ENCODE measurements around the gene NR2F1-AS1.

Gene NR2F1-AS1

DNA sequence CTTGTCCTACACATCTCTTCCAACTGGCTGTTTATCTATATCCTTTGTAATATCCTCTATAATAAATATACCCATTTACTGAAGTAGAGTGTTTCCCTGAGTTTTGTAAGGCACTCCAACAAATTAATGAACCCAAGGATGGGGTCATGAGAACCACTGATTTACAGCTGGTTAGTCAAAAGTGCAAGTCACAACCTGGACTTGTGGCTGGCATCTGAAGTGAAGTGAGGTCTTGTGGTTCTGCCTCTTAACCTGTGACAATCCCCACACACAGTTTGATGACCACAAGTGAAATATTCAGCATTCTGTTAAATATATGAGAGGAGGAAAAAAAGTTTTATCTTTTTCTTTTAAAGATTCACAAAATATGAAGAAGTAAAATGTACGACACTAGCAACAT is 126.1 kb downstream of the NR2F1-AS1 start:
- Histone ChIP-seq H3K27me3 (ENCODE audit: control insufficient read depth, insufficient read depth, low read length) (no peaks in the 10 kb centered on the region), H3K9me3 (ENCODE audit: control insufficient read depth, insufficient read depth, low read length) (no peaks in the 10 kb centered on the region), H3K36me3 (ENCODE audit: control insufficient read depth, insufficient read depth, low read length) (no peaks in the 10 kb centered on the region), H3K4me1 (ENCODE audit: control insufficient read depth, insufficient read depth, low read length) (peaks cover 3% of the 10 kb centered on the region), H3K9ac (ENCODE audit: low read depth, low read length) (no peak overlapping the region), H3K4me3 (ENCODE audit: low read depth, low read length) (no peak overlapping the region)

DNA sequence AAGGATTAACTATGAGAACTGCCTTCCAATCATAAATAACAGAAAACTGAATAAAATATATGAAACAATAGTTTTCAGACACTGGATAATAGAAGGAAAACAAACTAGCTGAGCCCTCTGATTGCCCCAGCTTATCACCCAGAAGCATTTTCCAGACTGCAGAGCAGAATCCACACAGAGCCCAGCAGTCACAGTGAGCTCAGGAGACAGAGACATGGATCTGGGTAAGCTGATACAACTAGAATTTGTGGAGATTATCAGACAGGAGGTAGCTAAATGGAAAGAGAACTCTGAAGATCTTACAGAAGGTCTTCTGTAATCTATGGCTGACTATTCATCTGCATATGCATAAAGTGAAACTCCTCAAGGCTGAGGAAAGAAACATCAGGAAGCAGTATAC is 128.8 kb downstream of the NR2F1-AS1 start:
- peaks cover 3% of the 10 kb centered on the region for H3K4me1 ChIP-seq (ENCODE audit: control insufficient read depth, insufficient read depth, low read length)
- H3K9me3 ChIP-seq (ENCODE audit: control insufficient read depth, insufficient read depth, low read length) = no peaks in the 10 kb centered on the region
- no peaks in the 10 kb centered on the region for H3K36me3 ChIP-seq (ENCODE audit: control insufficient read depth, insufficient read depth, low read length)
- no peaks in the 10 kb centered on the region for H3K27me3 ChIP-seq (ENCODE audit: control insufficient read depth, insufficient read depth, low read length)
- no peak overlapping the region for H3K4me3 ChIP-seq (ENCODE audit: low read depth, low read length)
- no peak overlapping the region for H3K9ac ChIP-seq (ENCODE audit: low read depth, low read length)

DNA sequence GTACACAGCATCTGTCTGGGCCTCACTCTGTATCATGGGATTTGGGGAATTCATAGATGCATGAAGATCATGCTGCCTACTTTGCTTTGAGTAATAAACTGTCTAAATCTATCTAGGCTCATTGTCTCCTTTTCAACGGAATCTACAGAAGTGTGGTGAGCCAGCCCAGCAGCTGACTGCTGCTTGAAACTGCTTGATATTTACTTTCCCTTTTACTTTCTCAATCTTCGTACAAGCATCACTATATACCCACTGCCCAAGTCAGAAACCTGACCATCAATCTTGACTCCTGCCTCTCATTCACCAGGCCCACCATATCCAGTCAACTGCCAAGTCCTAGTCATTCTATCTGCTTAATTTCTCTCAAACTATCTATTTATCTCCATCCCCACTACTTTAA is 142.9 kb downstream of the NR2F1-AS1 start:
- no peaks in the 10 kb centered on the region for H3K4me1 ChIP-seq (ENCODE audit: control insufficient read depth, insufficient read depth, low read length)
- peaks cover 4% of the 10 kb centered on the region for H3K9me3 ChIP-seq (ENCODE audit: control insufficient read depth, insufficient read depth, low read length)
- no peaks in the 10 kb centered on the region for H3K36me3 ChIP-seq (ENCODE audit: control insufficient read depth, insufficient read depth, low read length)
- H3K9ac ChIP-seq (ENCODE audit: low read depth, low read length) = no peak overlapping the region
- no peaks in the 10 kb centered on the region for H3K27me3 ChIP-seq (ENCODE audit: control insufficient read depth, insufficient read depth, low read length)
- H3K4me3 ChIP-seq (ENCODE audit: low read depth, low read length) = no peak overlapping the region

DNA sequence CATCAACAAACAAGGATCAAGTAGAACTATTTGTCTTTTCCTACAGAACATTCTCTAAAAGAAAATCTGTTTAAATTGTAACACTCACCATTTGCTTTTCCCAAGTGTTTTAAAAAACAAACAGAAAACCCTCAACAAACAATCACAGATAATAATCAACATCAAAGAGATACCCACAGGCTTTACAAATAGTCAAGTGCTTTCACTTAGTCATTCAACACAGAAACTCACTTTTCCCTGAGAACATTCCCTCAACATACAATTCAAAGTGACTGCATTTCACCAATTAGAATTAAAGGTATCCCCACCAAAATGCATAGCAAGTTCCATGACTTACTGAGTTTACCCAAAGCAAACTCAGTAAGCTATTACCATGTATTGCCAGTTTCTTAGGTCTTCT is 144.9 kb downstream of the NR2F1-AS1 start:
- H3K9me3 ChIP-seq (ENCODE audit: control insufficient read depth, insufficient read depth, low read length) = peaks cover 2% of the 10 kb centered on the region
- no peaks in the 10 kb centered on the region for H3K27me3 ChIP-seq (ENCODE audit: control insufficient read depth, insufficient read depth, low read length)
- no peak overlapping the region for H3K9ac ChIP-seq (ENCODE audit: low read depth, low read length)
- no peaks in the 10 kb centered on the region for H3K36me3 ChIP-seq (ENCODE audit: control insufficient read depth, insufficient read depth, low read length)
- no peaks in the 10 kb centered on the region for H3K4me1 ChIP-seq (ENCODE audit: control insufficient read depth, insufficient read depth, low read length)
- H3K4me3 ChIP-seq (ENCODE audit: low read depth, low read length) = no peak overlapping the region

DNA sequence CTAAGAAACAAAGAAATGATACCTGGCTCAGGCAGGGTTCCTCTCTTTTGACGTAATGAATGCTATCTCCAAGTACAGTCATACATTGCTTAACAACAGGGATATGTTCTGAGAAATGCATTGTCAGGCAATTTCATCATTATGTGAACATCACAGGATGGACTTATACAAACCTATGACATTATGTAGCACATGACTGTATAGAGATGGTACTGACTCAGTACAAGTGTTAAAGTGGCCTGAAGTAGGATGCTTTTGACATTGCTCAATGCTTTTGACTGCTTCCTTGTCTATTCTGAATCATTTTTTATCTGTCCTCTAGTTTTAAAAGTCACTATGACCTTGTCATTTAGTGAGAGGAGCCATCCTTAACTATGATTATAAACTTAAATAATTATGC is 147.6 kb downstream of the NR2F1-AS1 start:
- Histone ChIP-seq H3K4me1 (ENCODE audit: control insufficient read depth, insufficient read depth, low read length) (no peaks in the 10 kb centered on the region), H3K4me3 (ENCODE audit: low read depth, low read length) (no peak overlapping the region), H3K27me3 (ENCODE audit: control insufficient read depth, insufficient read depth, low read length) (no peaks in the 10 kb centered on the region), H3K9me3 (ENCODE audit: control insufficient read depth, insufficient read depth, low read length) (no peaks in the 10 kb centered on the region), H3K36me3 (ENCODE audit: control insufficient read depth, insufficient read depth, low read length) (no peaks in the 10 kb centered on the region), H3K9ac (ENCODE audit: low read depth, low read length) (no peak overlapping the region)

DNA sequence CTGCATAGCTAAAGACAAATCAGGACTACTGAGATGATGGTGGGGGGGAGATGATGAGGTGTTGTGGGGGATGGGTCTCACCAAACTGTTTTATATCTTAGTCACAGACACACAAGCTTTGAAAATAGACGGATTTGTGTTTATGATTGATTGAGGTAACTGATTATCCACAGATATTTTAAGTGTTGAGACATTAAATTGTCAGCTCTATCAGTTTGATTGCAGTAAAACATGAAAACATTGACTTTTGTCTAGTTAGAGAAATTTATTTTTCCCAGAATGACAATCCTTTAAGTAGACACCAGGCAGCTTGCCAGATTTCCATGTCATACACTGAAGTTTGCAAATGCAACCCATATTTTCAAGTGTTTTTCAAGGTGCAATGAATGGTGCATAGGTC is 149.8 kb downstream of the NR2F1-AS1 start:
- Histone ChIP-seq H3K4me1 (ENCODE audit: control insufficient read depth, insufficient read depth, low read length) (peaks cover 7% of the 10 kb centered on the region), H3K9me3 (ENCODE audit: control insufficient read depth, insufficient read depth, low read length) (no peaks in the 10 kb centered on the region), H3K9ac (ENCODE audit: low read depth, low read length) (no peak overlapping the region), H3K36me3 (ENCODE audit: control insufficient read depth, insufficient read depth, low read length) (no peaks in the 10 kb centered on the region), H3K4me3 (ENCODE audit: low read depth, low read length) (no peak overlapping the region), H3K27me3 (ENCODE audit: control insufficient read depth, insufficient read depth, low read length) (no peaks in the 10 kb centered on the region)

DNA sequence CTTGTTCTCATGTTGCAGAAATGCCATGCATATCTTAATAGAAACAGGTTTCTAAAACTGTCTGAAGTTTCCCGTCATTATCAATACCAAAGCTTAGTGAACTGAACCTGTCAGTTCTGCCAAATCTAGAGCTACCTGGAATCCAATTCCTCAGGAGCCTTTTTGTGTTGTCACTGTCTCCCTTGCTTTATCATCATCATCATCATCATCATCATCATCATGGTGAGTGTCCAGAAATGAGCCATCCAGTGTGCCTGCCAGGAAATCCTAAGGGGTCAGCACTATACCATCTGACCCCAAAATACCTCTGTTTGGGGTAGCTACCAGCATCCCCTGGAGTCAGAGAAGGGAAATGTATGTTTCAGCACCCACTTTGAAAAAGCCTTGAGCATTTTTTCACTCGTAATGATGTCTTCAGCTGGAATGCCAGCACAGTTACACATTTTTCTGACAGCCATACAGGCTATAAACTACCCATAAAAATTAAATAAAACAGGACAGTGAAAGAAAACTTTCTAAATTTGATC is 150.3 kb downstream of the NR2F1-AS1 start:
- Histone ChIP-seq H3K4me3 (ENCODE audit: low read depth, low read length) (no peak overlapping the region), H3K9me3 (ENCODE audit: control insufficient read depth, insufficient read depth, low read length) (no peaks in the 10 kb centered on the region), H3K9ac (ENCODE audit: low read depth, low read length) (no peak overlapping the region), H3K36me3 (ENCODE audit: control insufficient read depth, insufficient read depth, low read length) (no peaks in the 10 kb centered on the region), H3K27me3 (ENCODE audit: control insufficient read depth, insufficient read depth, low read length) (no peaks in the 10 kb centered on the region), H3K4me1 (ENCODE audit: control insufficient read depth, insufficient read depth, low read length) (peaks cover 7% of the 10 kb centered on the region)

DNA sequence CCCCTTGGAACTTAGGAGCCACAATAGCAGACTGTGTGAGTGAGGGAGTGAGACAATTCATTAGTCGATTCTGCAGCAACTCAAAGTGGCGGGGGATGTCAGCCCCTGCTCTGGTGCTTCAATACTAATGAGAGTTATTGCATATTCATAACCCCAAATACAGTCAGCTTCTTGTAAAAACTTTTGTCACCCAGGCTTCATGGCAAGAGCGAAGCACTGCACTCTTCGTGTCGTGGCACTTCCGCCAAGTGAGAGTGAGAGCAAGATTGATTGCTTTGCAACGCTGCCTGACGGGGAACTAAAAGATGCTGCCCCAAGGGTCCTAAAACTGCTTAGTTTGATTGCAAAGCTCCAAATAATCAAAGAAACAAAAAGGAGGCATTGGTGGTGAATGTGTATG is 150.9 kb downstream of the NR2F1-AS1 start:
- peaks cover 7% of the 10 kb centered on the region for H3K4me1 ChIP-seq (ENCODE audit: control insufficient read depth, insufficient read depth, low read length)
- no peaks in the 10 kb centered on the region for H3K27me3 ChIP-seq (ENCODE audit: control insufficient read depth, insufficient read depth, low read length)
- no peak overlapping the region for H3K9ac ChIP-seq (ENCODE audit: low read depth, low read length)
- no peaks in the 10 kb centered on the region for H3K9me3 ChIP-seq (ENCODE audit: control insufficient read depth, insufficient read depth, low read length)
- H3K4me3 ChIP-seq (ENCODE audit: low read depth, low read length) = no peak overlapping the region
- H3K36me3 ChIP-seq (ENCODE audit: control insufficient read depth, insufficient read depth, low read length) = no peaks in the 10 kb centered on the region

DNA sequence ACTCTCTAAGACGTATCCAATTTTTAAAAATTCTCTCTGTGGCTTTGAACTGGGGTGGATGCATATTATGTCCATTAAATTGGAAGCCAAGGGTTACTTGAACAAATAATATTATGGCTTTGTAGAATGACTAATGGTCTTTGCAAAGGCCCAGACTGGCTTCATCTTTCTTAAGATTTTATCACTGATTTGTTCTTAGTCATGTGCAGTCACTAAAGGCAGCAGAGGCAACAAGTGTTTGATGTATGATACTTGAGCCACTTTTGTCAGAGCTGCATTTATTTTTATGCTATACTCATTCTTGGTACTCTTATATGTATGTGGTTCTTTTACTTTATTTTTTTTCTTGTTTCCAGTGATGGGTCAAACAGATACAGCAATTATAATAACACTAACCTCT is 152.2 kb downstream of the NR2F1-AS1 start:
- Histone ChIP-seq H3K9me3 (ENCODE audit: control insufficient read depth, insufficient read depth, low read length) (no peaks in the 10 kb centered on the region), H3K27me3 (ENCODE audit: control insufficient read depth, insufficient read depth, low read length) (no peaks in the 10 kb centered on the region), H3K9ac (ENCODE audit: low read depth, low read length) (no peak overlapping the region), H3K4me3 (ENCODE audit: low read depth, low read length) (no peak overlapping the region), H3K4me1 (ENCODE audit: control insufficient read depth, insufficient read depth, low read length) (peaks cover 7% of the 10 kb centered on the region), H3K36me3 (ENCODE audit: control insufficient read depth, insufficient read depth, low read length) (no peaks in the 10 kb centered on the region)

DNA sequence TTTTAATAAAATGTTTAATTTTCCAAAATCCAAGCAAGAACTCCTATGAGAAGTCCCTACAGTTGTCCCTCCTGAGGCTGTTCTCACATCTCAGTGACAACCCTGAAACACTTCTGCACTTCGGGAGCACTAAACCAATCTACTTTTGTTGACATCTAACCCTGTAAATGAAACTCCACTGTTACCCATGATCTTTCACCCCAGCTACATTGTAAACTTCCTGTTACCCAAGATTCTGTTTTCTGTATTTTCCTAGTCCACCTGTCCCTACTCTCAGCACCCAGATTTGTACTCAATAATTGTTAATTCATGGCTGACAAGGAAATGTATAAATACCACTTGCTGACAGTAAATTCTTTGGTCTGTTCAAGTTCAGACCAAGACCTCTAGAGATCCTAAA is 153.7 kb downstream of the NR2F1-AS1 start:
- Histone ChIP-seq H3K4me3 (ENCODE audit: low read depth, low read length) (no peak overlapping the region), H3K36me3 (ENCODE audit: control insufficient read depth, insufficient read depth, low read length) (no peaks in the 10 kb centered on the region), H3K27me3 (ENCODE audit: control insufficient read depth, insufficient read depth, low read length) (no peaks in the 10 kb centered on the region), H3K4me1 (ENCODE audit: control insufficient read depth, insufficient read depth, low read length) (peaks cover 20% of the 10 kb centered on the region), H3K9me3 (ENCODE audit: control insufficient read depth, insufficient read depth, low read length) (no peaks in the 10 kb centered on the region), H3K9ac (ENCODE audit: low read depth, low read length) (no peak overlapping the region)

DNA sequence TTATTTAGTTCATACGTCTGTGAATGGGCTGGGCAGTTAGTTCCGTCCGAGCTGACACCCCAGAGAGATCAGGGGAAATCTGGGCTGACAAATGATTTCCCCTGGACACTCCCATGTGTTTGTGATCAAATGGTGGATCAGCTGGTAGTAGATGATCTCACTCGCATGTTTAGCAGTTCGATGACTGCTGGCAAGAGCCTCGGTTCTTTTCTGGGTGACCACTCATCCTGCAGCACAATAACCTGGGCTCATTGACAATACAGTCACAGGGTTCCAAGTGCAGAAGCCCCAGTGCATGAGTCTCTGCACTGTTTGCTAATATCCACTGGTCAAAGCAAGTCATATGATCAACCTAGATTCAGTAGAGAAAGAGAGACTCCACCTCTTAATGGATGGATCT is 155.9 kb downstream of the NR2F1-AS1 start:
- Histone ChIP-seq H3K4me3 (ENCODE audit: low read depth, low read length) (no peak overlapping the region), H3K27me3 (ENCODE audit: control insufficient read depth, insufficient read depth, low read length) (no peaks in the 10 kb centered on the region), H3K36me3 (ENCODE audit: control insufficient read depth, insufficient read depth, low read length) (no peaks in the 10 kb centered on the region), H3K4me1 (ENCODE audit: control insufficient read depth, insufficient read depth, low read length) (peaks cover 24% of the 10 kb centered on the region), H3K9ac (ENCODE audit: low read depth, low read length) (no peak overlapping the region), H3K9me3 (ENCODE audit: control insufficient read depth, insufficient read depth, low read length) (no peaks in the 10 kb centered on the region)

DNA sequence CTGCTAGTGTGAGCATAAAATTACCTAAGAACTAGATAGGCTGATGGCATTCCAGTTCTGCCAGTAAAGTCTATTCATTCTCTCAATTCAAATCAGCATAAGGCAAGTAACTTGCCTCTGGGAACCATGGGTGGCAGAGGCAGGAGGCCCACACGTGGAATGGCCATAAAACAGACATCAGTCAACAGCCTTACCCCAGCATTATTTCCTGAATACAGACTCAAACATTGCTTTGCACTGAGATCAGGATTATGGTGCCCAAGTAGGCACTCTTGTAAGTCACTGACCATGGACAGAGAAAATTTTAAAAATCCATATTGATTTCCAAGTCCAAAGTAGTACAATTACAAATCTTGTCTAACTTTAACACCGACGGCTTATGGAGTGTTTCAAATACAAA is 157.7 kb downstream of the NR2F1-AS1 start:
- Histone ChIP-seq H3K27me3 (ENCODE audit: control insufficient read depth, insufficient read depth, low read length) (no peaks in the 10 kb centered on the region), H3K9ac (ENCODE audit: low read depth, low read length) (no peak overlapping the region), H3K4me1 (ENCODE audit: control insufficient read depth, insufficient read depth, low read length) (peaks cover 24% of the 10 kb centered on the region), H3K4me3 (ENCODE audit: low read depth, low read length) (no peak overlapping the region), H3K36me3 (ENCODE audit: control insufficient read depth, insufficient read depth, low read length) (no peaks in the 10 kb centered on the region), H3K9me3 (ENCODE audit: control insufficient read depth, insufficient read depth, low read length) (no peaks in the 10 kb centered on the region)
